AG09309 (cell line): Measurements from ENCODE around the gene RPL34.
"Not testable (repeated sequence)": the region's sequence is repeated elsewhere in the genome, so short reads cannot be mapped to it uniquely, and the experiment has no call there.

Experiments
- DNase-seq: peaks from one replicate; pipeline ENCODE4 v3.0.0-alpha.2; 2010; ENCODE audit warnings: low read depth
- H3K4me3 ChIP-seq: 2 replicates; pipeline ENCODE4 v1.5.1; 2011; ENCODE audit warnings: mild to moderate bottlenecking, low read depth, low read length, moderate library complexity; ENCODE audit not compliant: control insufficient read depth
- TF ChIP-seq, protein P1 (sequence below): IDR thresholded peaks from 2 replicates; pipeline ENCODE4 v1.5.1; 2011; ENCODE audit warnings: mild to moderate bottlenecking, low read depth, low read length, inconsistent platforms; ENCODE audit not compliant: insufficient read depth, control insufficient read depth; ENCODE audit errors: missing control alignments

The RPL34 gene

DNA sequence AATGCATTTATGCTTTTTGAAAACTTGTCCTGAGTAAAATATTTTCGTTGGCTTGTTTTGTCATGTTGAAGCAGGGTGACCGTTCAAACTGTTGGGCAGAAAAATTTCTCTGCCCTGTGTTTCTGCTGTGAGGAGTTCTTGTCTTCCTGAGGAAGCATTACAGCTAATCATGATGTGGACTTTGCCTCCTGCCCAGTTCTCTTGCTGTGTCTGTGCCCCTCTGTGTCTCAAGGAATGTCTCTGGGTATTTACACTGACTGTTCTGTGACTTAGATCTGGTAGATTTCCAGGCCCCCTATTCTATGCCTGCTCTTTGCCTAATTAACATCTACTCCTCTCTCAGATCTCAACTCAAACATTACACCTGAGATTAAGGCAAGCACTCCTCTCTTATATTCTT lies 30.4 kb upstream of the RPL34 start:
- H3K4me3 ChIP-seq = no peak overlapping the region
- TF ChIP-seq, protein P1, sequence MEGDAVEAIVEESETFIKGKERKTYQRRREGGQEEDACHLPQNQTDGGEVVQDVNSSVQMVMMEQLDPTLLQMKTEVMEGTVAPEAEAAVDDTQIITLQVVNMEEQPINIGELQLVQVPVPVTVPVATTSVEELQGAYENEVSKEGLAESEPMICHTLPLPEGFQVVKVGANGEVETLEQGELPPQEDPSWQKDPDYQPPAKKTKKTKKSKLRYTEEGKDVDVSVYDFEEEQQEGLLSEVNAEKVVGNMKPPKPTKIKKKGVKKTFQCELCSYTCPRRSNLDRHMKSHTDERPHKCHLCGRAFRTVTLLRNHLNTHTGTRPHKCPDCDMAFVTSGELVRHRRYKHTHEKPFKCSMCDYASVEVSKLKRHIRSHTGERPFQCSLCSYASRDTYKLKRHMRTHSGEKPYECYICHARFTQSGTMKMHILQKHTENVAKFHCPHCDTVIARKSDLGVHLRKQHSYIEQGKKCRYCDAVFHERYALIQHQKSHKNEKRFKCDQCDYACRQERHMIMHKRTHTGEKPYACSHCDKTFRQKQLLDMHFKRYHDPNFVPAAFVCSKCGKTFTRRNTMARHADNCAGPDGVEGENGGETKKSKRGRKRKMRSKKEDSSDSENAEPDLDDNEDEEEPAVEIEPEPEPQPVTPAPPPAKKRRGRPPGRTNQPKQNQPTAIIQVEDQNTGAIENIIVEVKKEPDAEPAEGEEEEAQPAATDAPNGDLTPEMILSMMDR = no peak
- no peak for DNase-seq

DNA sequence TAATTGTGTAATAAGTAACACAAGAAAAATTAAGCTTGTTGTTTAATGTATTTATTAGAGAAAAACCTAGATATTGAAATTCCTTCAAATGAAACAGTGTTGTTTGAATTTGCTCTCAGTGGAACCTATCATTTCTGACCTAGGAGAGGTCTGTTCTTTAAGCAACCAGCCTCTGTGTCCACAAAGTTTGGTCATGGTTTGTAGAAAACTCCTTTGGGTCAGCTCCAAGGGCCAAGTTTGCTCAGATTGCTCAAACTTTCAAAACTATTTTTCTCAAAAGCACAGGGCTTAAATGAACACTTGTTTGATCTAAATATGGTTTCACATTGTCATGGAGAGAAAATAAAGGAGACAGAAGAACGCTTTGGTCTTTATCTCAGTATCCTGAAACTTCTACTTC lies 29.6 kb upstream of the RPL34 start:
- TF ChIP-seq, protein P1 = no peak
- no peak overlapping the region for H3K4me3 ChIP-seq
- no peak for DNase-seq

- no peak for DNase-seq
- TF ChIP-seq, protein P1 = no peak
These were observed 27.7 kb upstream of the RPL34 start for GRCh38 chr4:108592674-108592986.

GRCh38 chr4:108594296-108594695 lies 26.1 kb upstream of the RPL34 start:
- not testable (repeated sequence) for DNase-seq, H3K4me3 ChIP-seq

More at GRCh38 chr4:108592674-108592986, 27.7 kb upstream of the RPL34 start:
- no peak overlapping the region for H3K4me3 ChIP-seq

- DNase-seq = no peak
- TF ChIP-seq, protein P1 = no peak
- H3K4me3 ChIP-seq = no peak overlapping the region
These were observed 24.0 kb upstream of the RPL34 start for GRCh38 chr4:108596344-108596743.

- DNase-seq = no peak
- TF ChIP-seq, protein P1 = no peak
- no peak overlapping the region for H3K4me3 ChIP-seq
These were observed 19.3 kb upstream of the RPL34 start for GRCh38 chr4:108601106-108601505.

DNA sequence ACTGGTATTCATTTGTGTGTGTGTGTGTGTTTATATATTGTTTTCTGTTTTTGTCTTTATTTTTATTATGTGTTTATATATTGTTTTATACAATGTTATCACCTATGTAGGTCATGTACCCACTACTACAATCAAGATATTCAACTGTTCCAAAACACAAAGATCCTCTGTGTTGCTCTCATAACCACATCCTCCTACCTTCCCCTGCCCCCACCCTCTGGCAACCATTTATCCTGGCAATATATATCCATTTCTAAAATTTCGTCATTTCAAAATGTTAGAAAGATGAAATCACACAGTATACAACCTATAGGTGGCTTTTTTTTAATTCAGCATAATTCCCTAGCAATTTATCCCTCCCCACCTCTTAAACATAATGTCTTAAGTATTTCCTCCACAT lies 18.8 kb upstream of the RPL34 start:
- no peak overlapping the region for H3K4me3 ChIP-seq
- no peak for DNase-seq
- TF ChIP-seq, protein P1 = no peak
